Nucleus accumbens (tissue), 56 donors: ENCODE measurements around the gene FBXW7.

Source experiments
- DNase-seq, 56 donors: peaks; one replicate each; lab custom pipeline; 2025; lab: John Stamatoyannopoulos, UW

Gene FBXW7

DNA sequence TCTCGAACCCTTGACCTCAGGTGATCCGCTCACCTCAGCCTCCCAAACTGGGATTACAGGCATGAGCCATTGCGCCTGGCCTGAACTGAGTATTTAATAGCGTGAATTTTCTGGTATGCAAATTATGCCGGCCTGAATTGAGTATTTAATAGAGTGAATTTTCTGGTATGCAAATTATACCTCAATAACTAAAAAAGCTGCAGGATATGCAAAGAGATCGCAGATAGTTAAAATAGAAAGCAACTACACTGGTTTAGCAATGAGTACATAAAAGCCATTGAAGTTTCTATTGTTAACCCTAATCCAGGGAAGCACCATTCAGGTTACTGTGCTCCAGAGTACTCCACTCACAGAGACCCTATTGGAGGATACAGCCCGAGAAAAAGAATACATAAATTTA, 22.8 kb downstream of the FBXW7 start:
- DNase-seq: no peak

GRCh38 chr4:152512483-152512882, 23.4 kb downstream of the FBXW7 start:
- no peak for DNase-seq

GRCh38 chr4:152510349-152511147, 25.3 kb downstream of the FBXW7 start:
- DNase-seq: no peak

DNA sequence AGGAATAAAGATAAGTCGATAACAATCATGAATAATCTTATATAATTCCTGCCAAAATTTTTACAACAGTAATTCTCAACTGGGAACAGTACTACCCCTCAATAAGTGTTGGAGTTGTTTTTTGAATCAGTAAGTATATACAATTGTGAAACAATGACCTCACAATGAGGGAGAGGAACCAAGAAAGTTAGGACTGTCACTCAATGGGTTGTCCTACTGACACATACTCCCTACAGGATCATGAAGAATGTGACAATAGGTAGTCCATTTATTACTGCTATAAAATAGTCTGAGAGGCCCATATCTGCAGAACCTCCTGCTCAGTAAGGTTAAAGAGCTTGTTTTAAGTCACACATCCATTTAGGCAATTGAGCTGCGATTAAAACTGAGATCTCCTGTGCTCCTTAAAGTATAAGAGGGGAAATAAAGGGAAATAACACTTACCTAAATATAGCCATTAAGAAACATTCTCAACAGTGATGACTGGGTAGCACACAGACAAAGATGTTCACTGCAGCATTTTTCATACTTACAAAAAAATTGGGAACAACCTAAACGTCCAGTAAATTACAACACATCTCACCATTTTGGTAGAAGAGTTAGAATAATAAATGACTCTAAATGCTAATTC, 26.2 kb downstream of the FBXW7 start:
- DNase-seq: no peak

- no peak for DNase-seq
Observed at GRCh38 chr4:152508818-152509217, 27.1 kb downstream of the FBXW7 start.

DNA sequence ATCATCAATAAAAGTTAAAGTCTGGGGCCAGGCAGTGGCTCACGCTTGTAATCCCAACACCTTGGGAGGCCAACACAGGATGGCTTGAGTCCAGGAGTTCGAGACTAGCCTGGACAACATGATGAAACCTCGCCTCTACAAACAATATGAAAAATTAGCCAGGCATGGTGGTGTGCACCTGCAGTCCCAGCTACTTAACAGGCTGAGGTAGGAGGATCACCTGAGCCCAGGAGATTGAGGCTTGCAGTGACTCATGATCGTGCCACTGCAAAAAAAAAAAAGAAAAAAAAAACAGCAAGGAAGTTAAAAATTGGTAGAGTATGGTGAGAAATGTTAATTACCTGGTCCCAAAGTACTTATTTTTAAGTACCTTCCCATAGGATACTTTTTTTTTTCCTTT, 27.5 kb downstream of the FBXW7 start:
- no peak for DNase-seq

DNA sequence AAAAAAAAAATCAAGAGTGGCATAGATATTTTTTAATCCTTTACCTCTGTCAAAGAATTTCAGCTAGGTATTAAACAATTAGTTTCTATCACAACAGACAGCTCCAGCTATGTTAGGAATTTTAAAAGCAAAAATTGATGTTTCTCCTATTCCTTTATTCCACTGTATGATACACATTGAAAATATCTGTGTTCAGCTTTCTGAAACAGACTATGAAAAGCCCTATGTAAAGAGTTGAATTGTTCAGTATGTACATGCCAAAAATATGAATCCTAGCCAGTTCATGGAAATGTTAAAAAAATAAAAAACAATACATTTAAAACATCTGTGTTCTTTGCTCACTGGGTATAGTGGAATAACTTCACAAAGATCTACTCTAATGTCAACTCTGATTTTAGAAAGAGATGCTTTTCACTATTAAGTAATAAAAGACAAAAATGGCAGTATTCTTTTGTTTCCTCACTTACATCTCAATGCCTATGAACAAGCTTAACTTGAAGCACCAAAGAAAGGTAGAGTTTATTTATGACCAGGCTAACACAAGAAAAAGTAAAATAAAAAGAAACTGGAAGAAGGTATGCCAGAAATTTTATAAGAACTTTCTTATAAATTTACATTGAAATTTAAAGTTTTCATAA, 32.1 kb downstream of the FBXW7 start:
- no peak for DNase-seq

DNA sequence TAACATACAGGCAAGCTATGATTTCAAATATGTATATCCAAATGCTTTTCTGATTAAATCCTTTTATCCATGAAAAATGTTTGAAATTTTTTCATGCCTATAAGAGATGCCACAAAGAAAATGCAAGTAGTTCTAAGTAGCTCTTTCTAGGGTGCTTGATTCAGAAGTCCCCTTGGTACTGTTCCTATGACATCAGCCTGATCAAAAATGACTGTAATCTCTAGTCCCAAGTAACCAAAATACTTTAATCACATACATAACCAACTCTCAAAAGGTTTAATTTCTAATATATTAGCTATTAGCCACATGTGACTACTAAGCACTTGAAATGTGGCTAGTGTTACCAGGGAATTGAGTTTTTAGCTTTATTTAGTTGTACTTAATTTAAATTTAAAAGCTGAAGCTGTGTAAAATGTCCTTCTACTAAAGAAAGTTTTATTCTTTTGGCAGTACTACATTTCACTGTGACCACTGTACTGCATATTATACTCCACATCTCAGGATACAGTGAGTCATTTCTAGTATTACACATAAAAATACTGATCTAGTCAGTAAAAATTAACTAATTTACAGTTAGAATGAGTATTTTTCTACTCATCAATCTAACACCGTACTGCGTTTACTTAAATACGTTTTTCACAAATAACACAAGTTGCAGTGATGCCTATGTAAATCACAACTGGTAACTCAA, 33.9 kb downstream of the FBXW7 start:
- no peak for DNase-seq

- peak in 21 of 56 donors; percentile 1 to 71 (median 17) for DNase-seq
Observed at GRCh38 chr4:152500800-152501434, 35.0 kb downstream of the FBXW7 start.

DNA sequence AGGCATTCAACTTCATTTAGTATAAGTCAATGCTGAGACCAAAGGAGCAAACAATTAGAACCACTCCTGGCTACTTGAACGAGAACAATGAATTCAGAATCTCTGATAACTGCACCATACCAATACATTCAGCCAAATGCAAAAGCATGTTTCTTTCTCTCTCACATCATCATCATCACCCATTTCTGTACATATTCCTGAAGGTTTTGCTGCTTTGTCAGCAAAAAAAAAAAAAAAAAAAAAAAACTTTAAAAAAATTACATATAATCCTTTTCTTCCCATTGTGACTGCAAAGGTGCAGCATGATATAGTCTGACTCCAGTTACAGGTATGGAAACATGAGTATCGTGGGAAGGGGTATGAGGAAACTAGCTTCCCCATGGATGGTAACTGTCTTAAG, 35.6 kb downstream of the FBXW7 start:
- no peak for DNase-seq

DNA sequence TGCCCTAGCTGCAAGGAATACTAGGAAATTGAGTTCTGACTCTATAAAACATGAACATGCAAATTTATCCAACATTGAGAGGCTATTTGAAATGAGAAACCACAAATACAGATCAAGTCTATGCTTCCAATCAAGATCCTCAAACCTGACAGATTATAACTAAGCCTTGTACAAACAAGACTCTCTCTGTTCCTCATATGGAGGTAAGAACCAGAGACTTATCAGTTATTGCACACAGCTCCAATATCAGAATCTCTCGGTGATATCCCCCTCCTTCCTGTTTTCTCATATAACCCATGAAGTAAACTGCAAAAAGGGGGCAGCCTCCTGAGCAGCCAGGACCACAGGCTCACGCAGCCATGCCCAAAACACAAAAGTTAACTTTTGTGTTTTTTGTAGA, 36.5 kb downstream of the FBXW7 start:
- DNase-seq: no peak

DNA sequence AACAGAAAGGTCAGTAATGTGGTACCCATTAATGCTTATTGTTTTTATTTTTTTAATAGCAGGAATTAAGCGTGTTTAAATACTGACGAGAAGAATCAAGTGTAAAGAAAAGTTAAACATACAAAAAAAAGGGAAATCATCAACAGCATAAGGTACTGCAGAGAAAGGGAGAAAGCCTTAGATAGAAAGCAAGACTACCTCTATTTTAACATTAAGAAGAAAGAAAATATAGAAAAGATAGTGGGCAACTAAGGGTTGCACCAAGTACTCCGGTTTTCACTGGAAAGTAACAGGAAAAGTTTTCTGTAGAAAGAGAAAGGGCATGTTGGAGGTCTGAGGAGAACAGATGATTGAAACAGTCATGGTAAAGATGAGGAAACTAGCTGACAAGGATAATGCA, 41.9 kb downstream of the FBXW7 start:
- DNase-seq: no peak

- no peak for DNase-seq
Observed at GRCh38 chr4:152488246-152488645, 47.6 kb downstream of the FBXW7 start.

GRCh38 chr4:152486429-152487389, 49.2 kb downstream of the FBXW7 start:
- DNase-seq: no peak

- no peak for DNase-seq
Observed at GRCh38 chr4:152485726-152486276, 50.1 kb downstream of the FBXW7 start.

DNA sequence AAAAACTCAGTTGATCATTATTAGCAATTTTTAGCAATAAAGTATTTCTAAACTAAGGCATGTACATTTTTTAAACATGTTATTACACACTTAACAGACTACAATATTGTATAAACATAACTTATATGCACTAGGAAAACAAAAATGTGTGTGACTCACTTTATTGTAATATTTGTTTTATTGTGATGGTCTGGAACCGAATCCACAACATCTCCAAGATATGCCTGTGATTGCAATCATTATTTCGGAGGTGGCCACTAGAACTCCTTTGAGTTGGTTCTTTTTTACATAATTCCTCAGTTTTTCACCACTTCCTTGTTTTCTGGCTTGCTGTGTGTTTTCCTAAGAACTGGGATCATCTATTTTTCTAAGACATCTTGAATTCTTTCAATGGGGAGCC, 53.7 kb downstream of the FBXW7 start:
- DNase-seq: no peak

DNA sequence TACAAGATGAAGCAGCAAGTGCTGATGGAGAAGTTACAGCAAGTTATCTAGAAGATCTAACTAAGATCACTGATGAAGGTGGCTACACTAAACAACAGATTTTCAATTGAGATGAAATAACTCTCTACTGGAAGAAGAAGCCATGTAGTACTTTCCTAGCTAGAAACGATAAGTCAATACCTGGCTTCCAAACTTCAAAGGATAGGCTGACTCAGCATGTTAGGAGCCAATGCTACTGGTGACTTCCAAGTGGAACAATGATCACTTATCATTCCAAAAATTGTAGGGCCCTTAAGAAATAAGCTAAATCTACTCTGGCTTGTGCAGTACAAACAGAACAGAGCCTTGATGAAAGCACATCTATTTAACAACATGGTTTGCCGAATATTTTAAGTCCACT, 55.0 kb downstream of the FBXW7 start:
- no peak for DNase-seq

- no peak for DNase-seq
Observed at GRCh38 chr4:152480326-152480725, 55.6 kb downstream of the FBXW7 start.

GRCh38 chr4:152479428-152480026, 56.4 kb downstream of the FBXW7 start:
- DNase-seq: no peak
